HG02870 (cell line): Measurements from ENCODE around the gene CGRRF1.

Experiments
- ATAC-seq: cut with Tn5 transposase; IDR thresholded peaks from one replicate; pipeline ENCODE4 v1.9.1; 2021; ENCODE audit warnings: mild to moderate bottlenecking, moderate library complexity; ENCODE audit not compliant: unreplicated experiment

The CGRRF1 gene

DNA sequence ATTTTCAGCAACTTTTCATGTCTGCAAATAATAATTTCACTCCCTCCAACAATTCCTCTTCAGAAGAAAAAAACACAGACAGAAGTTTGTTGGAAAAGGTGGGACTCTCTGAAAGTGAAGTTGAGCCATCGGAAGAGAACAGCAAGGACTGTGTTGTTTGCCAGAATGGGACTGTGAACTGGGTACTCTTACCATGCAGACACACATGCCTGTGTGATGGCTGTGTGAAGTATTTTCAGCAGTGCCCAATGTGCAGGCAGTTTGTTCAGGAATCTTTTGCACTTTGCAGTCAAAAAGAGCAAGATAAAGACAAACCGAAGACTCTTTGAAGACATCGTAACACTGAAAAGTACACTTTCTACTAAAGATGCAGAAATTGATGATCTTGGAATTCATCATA, 28.3 kb downstream of the CGRRF1 start:
- no peak for ATAC-seq

DNA sequence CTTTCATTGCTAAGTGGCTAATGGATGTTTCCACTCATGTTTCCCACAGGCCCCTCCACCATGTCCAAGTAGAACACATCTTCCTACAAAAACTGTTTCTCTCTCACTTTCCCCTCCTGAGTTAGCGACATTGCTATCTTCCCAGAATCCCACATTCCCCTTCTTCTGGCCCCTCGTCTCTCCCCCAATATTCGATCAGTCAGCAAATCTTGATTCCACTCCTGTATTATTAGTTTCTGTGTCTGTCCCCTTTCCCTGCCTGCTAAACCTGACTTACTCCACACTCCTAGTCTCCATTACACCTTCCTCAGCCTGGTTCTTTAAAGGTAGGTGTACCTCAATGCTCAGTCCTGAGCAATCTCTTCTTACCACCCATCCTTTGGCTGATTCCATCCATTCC, 37.9 kb downstream of the CGRRF1 start:
- no peak for ATAC-seq

DNA sequence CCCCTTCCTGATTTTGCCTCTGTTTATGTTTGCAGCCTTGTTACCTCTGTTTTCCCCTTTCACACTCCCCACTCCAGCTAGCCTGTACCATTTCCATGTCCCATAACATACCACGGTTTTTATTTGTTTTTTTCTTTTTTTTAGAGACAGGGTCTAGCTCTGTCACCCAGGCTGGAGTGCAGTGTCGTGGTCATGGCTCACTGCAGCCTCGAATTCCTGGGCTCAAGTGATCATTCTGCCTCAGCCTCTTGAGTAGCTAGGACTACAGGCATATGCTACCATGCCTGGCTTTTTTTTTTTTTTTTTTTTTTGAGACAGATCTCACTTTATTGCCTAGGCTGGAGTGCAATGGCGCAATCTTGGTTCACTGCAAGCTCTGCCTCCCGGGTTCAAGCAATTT, 38.8 kb downstream of the CGRRF1 start:
- ATAC-seq = no peak

DNA sequence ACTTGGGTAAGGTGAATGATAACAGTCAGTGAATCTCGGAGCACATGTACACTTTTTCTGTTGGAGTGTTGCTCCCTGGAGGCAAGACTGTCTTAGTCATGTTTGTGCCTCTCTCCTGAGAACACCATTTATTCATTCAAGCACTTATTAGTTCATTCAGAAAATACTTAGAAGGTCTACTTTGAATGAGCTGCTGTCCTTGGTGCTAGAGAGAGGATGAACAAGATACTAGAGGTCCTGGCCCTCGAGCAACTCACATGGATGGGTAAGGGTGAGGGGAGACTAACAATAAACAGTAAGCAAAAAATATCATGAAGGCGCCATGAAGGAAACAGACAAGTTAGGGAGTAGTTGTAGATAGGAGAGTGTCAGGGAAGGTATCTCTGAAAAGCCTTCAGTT, 40.2 kb downstream of the CGRRF1 start:
- no peak for ATAC-seq

DNA sequence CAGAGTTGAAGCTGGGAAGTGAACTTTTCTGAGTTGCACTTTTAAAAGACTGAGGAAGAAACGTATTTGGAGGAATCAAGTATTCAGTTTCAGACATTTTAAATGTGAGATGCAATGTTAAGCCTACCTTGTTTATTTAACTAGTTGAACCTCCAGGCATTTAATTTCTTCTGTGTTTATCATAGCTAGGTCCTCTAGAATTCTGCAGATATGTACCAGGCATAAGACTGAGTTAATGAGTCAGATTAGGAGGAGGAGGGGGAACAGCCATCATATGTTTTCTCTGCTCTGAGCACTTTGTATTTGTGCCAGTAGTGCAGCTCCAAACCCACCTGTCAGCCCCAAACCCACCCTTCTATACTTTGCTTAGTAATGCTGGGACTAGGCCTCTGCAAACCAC, 40.8 kb downstream of the CGRRF1 start:
- no peak for ATAC-seq

DNA sequence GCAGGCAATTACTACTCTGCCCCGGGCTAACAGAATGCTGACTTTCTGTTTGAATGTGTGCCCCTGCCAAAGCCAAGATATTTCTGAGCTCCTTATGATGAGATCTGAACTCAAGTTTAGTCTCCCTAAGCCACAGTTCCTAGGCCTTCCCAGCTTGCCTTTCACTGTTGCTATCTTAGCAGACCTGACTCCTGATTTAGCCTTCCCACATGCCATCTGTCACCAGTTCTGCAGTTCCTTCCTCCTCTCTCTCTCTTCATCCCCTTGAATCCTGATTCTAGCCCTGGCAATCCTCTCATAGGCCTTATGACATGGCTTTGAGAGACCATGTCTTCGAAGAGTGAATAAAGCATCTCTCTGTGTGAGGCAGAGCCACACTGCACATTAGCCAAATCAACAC, 44.7 kb downstream of the CGRRF1 start:
- no peak for ATAC-seq

DNA sequence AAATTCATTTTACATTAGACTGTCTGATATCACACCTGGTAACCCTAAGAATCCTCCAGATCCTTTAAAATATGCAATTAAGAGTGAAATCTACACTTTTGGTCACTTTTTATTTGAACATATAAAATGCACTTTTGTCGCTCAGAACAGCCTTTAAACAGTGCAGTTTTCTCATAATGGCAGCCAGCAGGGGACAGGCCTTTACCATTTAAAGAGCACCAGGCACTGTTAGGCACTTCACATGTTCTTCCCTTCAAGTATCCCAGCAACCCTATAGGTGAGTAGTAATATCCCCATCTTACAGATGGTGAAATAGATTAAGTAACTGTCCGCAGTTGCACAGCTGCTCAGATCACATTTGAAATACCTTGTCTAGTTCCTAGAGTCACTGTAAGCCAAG, 45.9 kb downstream of the CGRRF1 start:
- no peak for ATAC-seq

DNA sequence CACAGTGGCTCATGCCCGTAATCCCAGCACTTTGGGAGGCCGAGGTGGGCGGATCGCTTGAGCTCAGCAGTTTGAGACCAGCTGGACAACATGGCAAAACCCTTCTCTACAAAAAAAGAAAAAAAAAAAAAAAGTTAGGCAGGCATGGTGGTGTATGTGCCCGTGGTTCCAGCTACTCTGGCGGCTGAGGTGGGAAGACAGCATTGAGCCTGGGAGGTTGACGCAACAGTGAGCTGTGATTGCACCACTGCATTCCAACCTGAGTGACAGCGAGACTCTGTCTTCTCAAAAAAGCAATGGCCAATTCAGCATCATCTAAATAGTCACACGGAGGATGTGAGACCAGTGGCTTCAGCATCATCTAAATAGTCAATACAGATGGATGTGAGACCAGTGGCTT, 46.8 kb downstream of the CGRRF1 start:
- no peak for ATAC-seq

DNA sequence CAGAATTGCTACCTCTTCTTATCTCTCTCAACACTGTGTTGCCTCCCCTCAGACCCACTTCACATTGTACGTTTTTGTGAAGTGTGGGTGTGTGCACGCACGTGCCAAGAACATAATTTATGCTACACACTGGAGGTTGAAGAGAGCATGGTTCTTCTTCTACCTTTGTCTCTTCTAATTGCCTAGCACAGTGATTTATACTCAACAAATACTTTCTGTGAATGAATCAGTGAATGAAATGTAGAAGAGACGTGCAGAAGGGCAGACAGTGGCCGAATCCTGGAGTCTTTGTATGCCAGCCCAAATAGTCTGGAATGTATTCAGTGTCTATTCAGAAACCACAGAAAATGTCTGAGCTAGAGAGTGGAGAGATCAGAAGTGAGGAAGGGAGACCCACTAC, 52.6 kb downstream of the CGRRF1 start:
- no peak for ATAC-seq

DNA sequence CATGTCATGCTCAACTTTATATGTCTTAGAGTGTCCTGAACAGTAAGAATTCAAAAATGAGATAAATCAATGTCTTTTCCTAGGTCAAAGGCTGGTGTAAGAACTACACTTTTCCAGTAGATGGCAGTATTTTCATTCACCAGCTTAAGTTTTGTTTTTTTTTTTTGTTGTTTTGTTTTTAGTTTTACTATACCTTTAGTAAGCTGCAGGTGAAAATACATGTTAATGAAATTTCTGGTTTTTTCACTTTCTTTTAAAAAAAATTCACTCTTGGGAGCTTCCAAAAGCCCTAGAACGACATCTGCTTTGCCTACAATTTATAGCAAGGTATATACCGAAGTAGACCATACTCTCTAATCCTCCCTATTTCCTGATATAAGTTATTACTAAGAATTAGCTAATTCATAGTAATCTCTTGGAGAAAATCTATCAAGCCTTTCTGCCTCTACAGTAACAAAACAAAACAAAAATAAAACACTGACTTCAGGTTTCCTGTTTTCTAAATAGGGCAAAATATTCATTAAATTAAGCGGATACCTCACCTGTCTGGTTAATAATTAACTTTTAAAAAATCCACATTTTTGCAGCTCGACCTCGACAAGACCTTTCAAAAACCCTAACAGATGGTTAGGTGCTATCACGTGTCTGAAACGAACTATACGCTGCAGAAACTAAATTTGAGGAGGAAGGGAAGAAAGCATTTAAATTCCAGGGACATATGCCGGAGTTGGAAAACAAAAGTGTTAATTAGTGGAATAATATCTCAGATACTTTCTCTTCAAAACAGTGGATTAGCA, 54.6 kb downstream of the CGRRF1 start:
- ATAC-seq = no peak

DNA sequence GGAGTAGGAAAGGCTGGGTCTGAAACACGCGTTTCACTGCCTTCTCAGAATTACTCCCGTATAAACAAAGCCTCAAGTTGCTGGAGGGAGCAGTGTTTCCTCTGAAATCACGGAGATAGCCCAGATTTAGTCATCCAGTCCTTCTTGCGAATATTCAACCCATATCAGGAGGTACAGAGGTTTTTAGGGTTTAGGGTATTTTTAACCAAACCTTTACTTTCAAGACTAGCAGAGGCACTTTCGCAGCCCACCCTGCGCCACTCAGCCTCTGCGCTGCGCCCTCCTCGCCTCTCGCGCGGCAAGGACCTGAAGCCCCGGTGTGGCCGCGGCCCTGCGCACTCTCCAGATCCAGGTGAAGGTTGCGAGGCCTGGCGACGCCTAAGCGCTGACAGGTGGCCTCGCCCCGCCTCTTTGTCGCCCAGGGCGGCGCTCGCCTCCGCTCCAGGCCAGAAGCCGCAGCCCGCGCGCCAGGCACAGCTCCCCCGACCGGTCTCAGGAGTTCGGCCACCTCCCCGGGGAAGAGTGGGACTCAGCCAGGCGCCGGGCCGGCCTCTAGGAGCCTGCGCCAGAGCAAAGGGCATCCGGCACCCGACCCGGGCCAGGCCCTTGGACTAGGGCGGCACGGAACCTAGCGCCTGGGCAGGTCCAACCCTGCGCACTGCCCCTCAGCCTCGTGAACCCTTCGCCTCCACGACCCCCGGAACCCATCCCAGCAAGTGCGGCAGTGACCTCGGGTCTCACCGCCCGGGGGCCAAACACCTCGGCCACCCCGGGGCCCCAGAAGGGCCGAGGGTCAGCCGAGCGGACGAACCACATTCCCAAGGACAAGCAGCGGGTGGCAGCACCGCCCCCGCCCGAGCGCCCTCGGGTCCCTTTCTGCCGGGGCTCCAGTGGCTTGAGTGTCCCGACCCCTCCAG, 55.4 kb downstream of the CGRRF1 start:
- peak; percentile 40 for ATAC-seq

DNA sequence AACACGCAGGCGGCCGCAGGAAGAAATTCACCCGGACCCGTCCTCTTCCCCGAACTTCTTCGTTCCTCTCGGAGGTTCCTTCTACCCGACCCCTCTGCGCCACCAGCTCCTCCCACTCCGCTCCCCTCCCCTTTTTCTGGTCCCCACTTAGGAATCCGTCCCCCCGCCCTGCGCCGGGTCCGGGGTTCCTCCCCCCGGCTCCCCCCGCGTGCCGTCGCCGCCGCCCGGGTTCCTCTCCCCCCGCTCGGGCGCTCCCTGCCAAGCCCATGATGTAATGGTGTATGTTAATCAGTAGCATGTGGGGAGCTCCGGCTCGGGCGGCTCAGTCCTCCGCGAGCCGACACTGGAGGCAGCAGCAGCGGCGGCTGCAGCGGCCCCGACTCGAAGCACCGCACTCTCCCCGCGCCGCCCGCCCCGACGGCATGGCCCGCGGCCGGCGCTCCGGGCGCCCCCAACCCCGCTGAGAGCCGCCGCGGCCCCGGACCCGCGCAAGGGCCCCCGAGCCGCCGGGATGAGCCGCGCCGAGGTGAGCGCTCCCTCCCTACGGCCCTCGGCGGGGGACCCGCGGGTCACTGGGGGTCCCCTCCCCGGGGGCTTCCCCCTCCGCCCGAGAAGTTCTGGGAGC, 56.2 kb downstream of the CGRRF1 start:
- peak; percentile 48 for ATAC-seq

DNA sequence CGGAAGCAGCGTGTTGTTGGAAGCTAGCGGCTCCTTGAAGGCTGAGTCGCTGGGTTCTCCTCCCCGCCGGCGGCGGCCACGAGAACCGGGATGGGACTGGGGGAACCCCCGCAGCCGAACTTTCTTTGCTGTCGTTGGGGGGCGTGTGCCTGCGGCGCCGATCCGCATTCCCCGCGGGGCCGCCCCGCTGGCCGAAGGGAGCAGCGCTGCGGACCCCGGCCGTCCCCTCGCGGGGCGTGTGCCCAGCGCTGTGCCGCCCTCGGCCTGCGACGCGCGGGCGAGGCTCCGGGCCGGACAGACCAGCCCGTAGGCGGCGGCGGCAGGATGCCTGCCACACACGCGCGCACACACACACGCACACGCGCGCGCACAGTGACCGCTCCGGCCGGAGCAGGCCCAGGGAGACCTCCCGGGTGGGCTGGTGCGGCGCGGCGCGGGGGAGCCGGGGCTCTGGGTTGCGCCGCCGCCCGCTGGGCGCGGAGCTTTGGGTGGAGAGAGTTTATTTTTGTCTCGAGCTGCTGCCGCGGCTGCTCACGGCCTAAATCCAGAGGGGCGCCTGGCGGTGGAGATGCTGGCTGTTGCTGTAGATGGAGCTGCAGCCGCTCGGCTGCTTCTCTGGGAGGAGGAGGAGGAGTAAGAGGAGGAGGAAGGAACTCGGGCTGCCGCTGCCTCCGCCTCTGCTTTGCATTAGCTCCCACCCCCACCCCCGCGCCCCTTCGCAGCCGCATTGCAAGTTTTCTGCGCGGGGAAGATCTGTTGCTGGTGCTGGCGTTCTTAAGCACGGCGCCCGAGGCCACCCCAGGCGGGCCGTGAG, 56.9 kb downstream of the CGRRF1 start, which contains the start of gene SAMD4A:
Gene SAMD4A, plus strand, starts transcription at position 719 of the 814 bp plus-strand sequence. CDS start 789 bp downstream, outside the sequence.
- peak; percentile 32 for ATAC-seq

DNA sequence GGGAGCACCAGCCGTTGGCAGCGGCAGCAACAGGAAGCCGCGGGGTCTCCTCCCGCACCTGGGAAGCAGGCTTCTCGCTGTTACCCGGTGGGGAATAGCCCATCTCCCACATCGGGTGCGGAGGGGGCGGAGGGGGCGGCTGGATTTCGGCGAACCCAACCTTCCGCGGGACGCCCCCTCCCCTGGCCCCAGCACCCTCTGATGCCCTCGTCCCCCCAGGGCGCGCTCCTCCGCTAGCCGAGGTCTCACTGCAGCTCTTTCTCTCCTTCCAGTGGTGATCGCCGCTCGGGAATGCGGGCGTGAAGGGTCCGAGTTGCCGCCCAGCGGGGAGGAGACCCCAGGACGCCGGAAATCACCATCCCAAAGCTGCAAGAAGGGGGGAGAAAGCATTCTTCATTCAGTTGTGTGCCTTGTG, 57.5 kb downstream of the CGRRF1 start:
- ATAC-seq = no peak

DNA sequence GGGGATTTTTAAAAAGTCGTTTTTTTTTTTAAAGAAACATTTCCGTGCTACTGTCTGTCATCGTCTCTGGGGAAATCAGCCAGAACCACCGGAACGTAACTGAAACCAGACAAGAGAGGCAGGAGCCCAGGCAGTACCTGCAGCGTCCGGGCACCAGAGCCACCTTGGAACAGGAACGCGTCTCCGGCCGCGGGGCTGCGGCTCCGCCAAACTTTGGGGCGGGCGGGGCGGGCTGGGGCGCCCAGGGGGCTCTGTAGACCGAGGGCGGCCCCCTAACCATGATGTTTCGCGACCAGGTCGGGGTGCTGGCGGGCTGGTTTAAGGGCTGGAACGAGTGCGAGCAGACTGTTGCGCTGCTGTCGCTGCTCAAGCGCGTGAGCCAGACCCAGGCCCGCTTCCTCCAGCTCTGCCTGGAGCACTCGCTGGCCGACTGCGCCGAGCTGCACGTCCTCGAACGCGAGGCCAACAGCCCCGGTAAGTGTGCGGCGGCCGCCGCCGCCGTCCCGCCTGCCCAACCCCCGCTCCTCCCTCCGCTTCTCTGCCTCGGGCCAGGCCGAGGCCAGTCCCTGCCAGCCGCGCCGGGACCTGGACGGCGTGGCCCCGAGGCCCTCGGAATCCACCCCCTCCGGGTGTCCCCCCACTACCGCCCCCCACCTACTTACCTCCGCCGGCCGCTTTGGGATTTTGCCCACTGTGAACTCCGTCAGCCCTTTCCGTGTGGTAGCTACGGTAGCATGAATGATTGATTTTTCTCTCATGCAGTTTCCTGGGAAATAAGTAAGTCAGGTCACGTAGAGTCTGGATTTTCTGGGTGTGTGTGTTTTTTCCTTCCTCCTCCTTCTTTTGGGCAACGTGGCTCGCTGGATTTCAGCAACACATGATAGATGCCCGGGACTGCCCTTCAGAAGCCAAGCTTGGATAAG, 58.2 kb downstream of the CGRRF1 start:
- ATAC-seq = no peak

DNA sequence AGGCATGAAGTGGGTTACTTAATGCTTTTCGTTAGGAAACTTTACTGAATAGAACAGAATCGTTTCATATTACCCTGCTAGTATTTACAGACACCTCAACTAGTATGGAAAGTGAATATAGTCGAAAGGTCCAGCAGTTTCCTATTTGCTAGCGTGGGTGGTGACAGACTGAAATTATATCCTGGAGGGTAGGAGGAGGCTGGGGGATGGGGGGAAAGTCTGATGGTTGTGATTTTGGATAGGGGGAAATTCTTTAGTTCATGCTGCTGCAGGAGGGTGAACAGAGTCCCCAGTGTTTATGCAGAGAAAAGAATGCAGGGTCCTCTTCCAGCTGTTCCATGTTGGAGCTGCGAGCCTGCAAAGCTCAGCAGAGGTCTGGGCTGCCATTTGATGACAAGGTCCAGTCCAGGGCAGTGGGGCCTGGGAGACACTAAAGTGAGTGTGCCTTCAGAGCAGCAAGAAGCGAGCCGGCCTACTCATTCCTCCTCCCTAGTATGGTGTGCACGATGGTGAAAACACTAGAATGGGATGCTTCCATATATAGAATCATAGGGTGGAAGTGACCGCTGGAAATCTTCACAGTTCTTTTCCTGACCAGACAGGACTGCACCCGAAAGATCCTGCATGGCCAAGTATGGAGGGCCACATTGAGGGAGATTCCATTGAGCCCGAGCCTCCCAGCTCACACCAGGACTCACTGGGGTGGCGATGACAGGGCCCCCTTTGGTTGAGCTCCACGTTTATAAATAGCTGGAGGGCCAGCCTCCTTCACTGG, 59.3 kb downstream of the CGRRF1 start:
- no peak for ATAC-seq

DNA sequence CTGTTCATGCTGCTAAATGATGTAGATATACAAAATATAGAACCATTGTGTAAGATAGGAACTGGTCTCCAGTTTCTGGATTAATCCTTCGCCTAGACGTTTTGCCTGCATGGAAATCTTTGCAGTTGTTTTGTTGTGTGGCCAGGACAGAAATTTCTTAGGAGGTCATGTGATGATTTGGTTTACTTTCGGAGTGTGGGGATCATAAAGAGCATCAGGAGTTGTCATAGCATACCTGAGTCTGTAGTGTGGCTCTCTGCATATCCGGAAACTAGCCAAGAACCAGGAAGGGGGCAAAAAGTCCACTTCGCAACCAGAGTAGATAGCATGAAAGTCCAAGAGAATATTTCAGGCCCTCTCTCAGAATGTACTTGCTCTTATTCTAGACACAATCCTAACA, 60.3 kb downstream of the CGRRF1 start:
- ATAC-seq = no peak

DNA sequence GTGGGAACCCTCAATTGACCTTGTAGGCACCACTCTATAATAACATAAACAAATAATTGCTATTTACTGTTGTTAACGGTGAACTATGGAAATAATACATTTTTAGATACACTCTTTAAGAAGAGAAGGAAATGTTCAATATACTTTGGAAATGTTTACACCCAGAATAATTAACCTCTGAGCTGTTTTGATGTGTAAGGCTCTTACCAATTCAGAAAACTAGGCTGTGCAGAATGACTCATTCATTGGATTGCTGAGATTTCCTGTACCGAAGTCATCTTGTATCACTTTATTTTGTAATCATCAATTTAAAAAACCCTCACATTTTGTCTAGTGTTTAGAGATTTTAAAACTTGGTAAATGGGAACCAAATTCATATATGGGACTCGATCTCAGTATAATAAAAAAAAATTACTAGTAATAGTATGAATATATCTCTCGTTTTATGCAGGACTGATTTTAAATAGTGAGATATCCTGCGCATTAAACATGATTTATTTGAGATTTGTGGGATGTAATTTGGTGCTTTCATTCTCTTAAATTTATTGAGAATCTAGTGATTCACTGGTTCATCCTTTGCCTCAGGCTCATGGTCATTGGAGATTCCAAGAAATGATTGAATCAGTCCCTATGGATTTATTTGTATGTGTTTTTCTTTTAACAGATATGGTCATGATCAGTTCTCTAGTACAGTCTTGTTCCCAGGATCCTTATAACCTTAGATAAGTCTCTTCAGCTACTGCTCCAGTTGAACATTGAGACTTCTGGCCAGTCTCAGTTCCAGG, 61.1 kb downstream of the CGRRF1 start:
- ATAC-seq = no peak
